A673 (cell line): ENCODE data around the gene COL5A1. TPM values are rescaled to one million over a fixed set of nuclear protein-coding genes. Genes with fewer than 3 reads are reported as not detected.

Experiments used
- BruUV-seq: library from RNA; stranded (reverse); fragments of 400-500 nt; replicated peaks from 2 replicates; lab custom pipeline; 2021; lab: Mats Ljungman, UMichigan
- CTCF ChIA-PET: fragments of 300-600 bp; sonication (Branson Sonifier 250); formaldehyde crosslinking; loops from one replicate; lab custom pipeline; 2022; ENCODE audit warnings: antibody characterized with exemption; lab: Charles Lee
- POLR2A ChIA-PET: fragments of 300-600 bp; sonication (Branson Sonifier 250); formaldehyde crosslinking; loops from one replicate; lab custom pipeline; 2022; ENCODE audit warnings: antibody characterized with exemption; ENCODE audit not compliant: low non-redundant PET; lab: Charles Lee
- DNase-seq: peaks from one replicate; pipeline ENCODE4 v3.0.0-alpha.2; 2015; ENCODE audit warnings: low spot score
- H3K27ac ChIP-seq: fragments of 200-600 bp; sonication (generic); 2 replicates; pipeline ENCODE4 v1.5.1; 2016; ENCODE audit warnings: mixed run types, low read depth, mild to moderate bottlenecking, mixed read lengths, antibody characterized with exemption, low read length; ENCODE audit not compliant: poor library complexity, severe bottlenecking
- H3K27me3 ChIP-seq: fragments of 200-600 bp; sonication (generic); replicated peaks from 2 replicates; pipeline ENCODE4 v1.6.1; 2017; ENCODE audit warnings: mixed run types, low read depth, mild to moderate bottlenecking, mixed read lengths, antibody characterized with exemption, low read length; ENCODE audit not compliant: insufficient read depth, poor library complexity
- H3K36me3 ChIP-seq: fragments of 200-600 bp; sonication (generic); 2 replicates; pipeline ENCODE4 v1.6.1; 2016; ENCODE audit warnings: mixed run types, mild to moderate bottlenecking, mixed read lengths, antibody characterized with exemption, low read length; ENCODE audit not compliant: insufficient read depth, poor library complexity, severe bottlenecking
- H3K4me1 ChIP-seq: fragments of 200-600 bp; sonication (generic); 2 replicates; pipeline ENCODE4 v1.6.1; 2017; ENCODE audit warnings: mixed run types, mild to moderate bottlenecking, mixed read lengths, antibody characterized with exemption, low read length; ENCODE audit not compliant: insufficient read depth, poor library complexity, severe bottlenecking
- H3K4me3 ChIP-seq: fragments of 200-600 bp; sonication (generic); 2 replicates; pipeline ENCODE4 v1.5.1; 2016; ENCODE audit warnings: low read depth, mixed run types, mild to moderate bottlenecking, mixed read lengths, low read length; ENCODE audit not compliant: poor library complexity, severe bottlenecking
- H3K9me3 ChIP-seq: fragments of 200-600 bp; sonication (generic); 2 replicates; pipeline ENCODE4 v1.6.1; 2016; ENCODE audit warnings: mixed run types, low read depth, mild to moderate bottlenecking, mixed read lengths, antibody characterized with exemption, low read length; ENCODE audit not compliant: poor library complexity, severe bottlenecking
- EZH2 ChIP-seq: fragments of 200-600 bp; sonication (generic); IDR thresholded peaks from 2 replicates; pipeline ENCODE4 v1.6.1; 2017; ENCODE audit warnings: borderline replicate concordance, low read depth, mild to moderate bottlenecking, mixed read lengths, antibody characterized with exemption, low read length; ENCODE audit not compliant: poor library complexity, severe bottlenecking
- intact Hi-C: fragments of 100-400 bp; cut with micrococcal nuclease; formaldehyde crosslinking; loops from one replicate; pipeline ENCODE4 v1.10.0; 2022; ENCODE audit not compliant: unreplicated experiment
- total RNA-seq: library from RNA; stranded (reverse); gene quantifications from 2 replicates; pipeline ENCODE4 v1.2.3, GENCODE V29; 2021
- TF ChIP-seq, protein P1 (sequence below): fragments of 300-800, 200-600 bp; sonication (generic); conservative IDR thresholded peaks from 2 replicates; pipeline ENCODE4 v1.5.1; 2017; ENCODE audit warnings: low read depth, mild to moderate bottlenecking, antibody characterized with exemption, low read length, moderate library complexity, mixed read lengths

COL5A1 gene
- total RNA-seq, 1 experiment from 2014 or later = 33.6 TPM

DNA sequence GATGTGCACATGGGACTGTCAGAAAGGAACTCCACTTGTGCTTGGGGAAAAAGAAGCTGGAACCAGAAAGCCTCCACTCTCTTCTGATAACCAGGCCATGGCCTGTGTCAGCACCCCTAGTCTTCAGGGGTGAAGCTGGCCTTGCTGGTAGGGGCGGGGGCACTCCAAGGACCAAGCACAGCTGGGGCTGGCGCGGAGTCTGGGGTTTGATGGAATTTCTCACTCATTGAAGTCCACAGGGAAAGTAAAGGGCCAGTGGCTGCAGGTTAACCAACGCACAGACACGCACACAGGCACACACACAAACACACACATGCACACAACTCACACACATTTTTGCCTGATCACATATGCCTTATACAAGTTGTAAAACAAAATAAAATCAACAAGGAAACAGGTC, 1.6 kb upstream of the COL5A1 start:
- H3K4me3 ChIP-seq = no peak overlapping the region
- H3K36me3 ChIP-seq = no peaks in the 10 kb centered on the region
- intact Hi-C loops = loop anchor here (5.0 to 10.0 kb wide), 2 partner anchors 183 to 475 kb away; partner anchors contain the start of gene RNU6ATAC
- no peaks in the 10 kb centered on the region for H3K27me3 ChIP-seq
- no TSS peak for BruUV-seq
- peaks cover 24% of the 10 kb centered on the region for H3K4me1 ChIP-seq
- no peak for DNase-seq
- no peaks in the 10 kb centered on the region for H3K9me3 ChIP-seq
- POLR2A ChIA-PET = no interaction called here
- no peak overlapping the region for H3K27ac ChIP-seq
- CTCF ChIA-PET = no interaction called here
- TF ChIP-seq, protein P1, sequence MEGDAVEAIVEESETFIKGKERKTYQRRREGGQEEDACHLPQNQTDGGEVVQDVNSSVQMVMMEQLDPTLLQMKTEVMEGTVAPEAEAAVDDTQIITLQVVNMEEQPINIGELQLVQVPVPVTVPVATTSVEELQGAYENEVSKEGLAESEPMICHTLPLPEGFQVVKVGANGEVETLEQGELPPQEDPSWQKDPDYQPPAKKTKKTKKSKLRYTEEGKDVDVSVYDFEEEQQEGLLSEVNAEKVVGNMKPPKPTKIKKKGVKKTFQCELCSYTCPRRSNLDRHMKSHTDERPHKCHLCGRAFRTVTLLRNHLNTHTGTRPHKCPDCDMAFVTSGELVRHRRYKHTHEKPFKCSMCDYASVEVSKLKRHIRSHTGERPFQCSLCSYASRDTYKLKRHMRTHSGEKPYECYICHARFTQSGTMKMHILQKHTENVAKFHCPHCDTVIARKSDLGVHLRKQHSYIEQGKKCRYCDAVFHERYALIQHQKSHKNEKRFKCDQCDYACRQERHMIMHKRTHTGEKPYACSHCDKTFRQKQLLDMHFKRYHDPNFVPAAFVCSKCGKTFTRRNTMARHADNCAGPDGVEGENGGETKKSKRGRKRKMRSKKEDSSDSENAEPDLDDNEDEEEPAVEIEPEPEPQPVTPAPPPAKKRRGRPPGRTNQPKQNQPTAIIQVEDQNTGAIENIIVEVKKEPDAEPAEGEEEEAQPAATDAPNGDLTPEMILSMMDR = no peak
- TF ChIP-seq EZH2 = no peak

DNA sequence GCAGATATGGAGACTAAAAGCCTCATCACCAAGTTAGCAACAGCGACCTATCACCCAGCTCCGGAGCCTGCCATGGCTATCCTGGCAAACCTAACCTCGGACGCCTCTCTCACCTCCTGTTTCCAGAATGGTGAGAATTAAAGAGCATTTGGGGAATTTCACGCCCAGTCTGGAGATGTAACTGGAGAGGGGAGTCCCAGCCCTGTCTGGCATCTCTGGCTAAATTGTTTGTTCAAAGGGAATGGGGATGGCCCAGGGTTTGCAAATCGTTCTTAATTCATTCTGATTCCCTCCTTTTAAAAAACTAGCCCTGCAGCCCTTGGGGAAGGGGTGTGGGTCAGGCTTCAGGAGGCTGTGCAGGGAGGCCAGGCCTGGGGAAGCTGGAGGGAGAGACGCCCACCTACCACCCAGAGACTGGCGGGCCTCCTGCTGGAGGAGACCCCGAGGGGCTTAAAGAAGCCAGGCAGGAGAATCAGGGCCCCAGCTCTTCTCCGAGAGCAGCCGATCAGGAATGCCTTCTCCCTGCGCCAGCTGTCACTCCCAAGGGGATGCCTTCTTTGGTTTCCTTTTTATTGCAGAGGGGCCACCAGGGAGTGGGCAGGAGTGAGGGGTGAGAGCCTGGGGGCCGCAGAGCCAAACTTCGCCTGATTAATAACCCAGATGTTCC, 964 bp upstream of the COL5A1 start:
- Histone ChIP-seq H3K9me3 (no peaks in the 10 kb centered on the region), H3K4me1 (peaks cover 31% of the 10 kb centered on the region), H3K4me3 (peak overlapping the region; percentile 81), H3K36me3 (no peaks in the 10 kb centered on the region), H3K27ac (peak overlapping the region; percentile 68), H3K27me3 (no peaks in the 10 kb centered on the region)
- intact Hi-C loops = loop anchor here (5.0 to 10.0 kb wide), 2 partner anchors 183 to 476 kb away; partner anchors contain the start of gene RNU6ATAC
- POLR2A ChIA-PET = no interaction called here
- no peak for TF ChIP-seq EZH2
- TF ChIP-seq, protein P1 = no peak
- CTCF ChIA-PET = no interaction called here
- no TSS peak for BruUV-seq
- DNase-seq = no peak

DNA sequence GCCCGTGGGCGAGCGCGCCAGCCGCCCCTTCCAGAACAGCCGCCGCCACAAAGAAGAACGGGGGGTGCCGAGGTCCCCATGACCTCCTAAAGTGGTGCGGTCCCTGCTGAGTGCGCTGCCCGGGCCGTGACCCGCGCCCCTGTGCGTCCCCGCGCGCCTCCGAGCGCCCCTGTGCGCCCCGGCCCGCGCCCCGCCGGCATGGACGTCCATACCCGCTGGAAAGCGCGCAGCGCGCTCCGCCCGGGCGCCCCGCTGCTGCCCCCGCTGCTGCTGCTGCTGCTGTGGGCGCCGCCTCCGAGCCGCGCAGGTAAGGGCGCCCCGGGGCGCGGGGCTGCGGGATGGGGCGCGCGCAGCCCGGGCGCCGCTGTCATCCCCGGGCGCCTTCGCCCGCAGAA, 384 bp downstream of the COL5A1 start:
- ChIA-PET POLR2A (no interaction called here), CTCF (interaction anchor here (1.2 kb wide), 1 partner anchor 192 kb away, joined by 4 read pairs; no protein-coding TSS in a partner anchor)
- no peaks in the 10 kb centered on the region for H3K27me3 ChIP-seq
- intact Hi-C loops = loop anchor here (5.0 to 10.0 kb wide), 2 partner anchors 185 to 477 kb away; partner anchors contain the start of gene RNU6ATAC
- H3K4me1 ChIP-seq = peaks cover 31% of the 10 kb centered on the region
- BruUV-seq = no TSS peak
- H3K27ac ChIP-seq = peak overlapping the region; percentile 68
- H3K4me3 ChIP-seq = peak overlapping the region; percentile 81
- DNase-seq = no peak
- H3K9me3 ChIP-seq = no peaks in the 10 kb centered on the region
- no peaks in the 10 kb centered on the region for H3K36me3 ChIP-seq
- TF ChIP-seq EZH2 = no peak
- TF ChIP-seq, protein P1 = no peak
